Right lobe of liver (tissue), 4 donors: ENCODE measurements around the gene CIBAR2.

Experiments
- POLR2A ChIP-seq: fragments of 450-650 bp; IDR thresholded peaks from one replicate; pipeline ENCODE4 v1.6.1; 2017; ENCODE audit warnings: antibody characterized with exemption, mild to moderate bottlenecking
- TF ChIP-seq, protein P1 (sequence below), 4 donors: fragments of 200-600 bp in 3 of 4; fragments of 450-650 bp in 1 of 4; IDR thresholded peaks; one replicate each; pipeline versions ENCODE4 v1.5.1 to v1.8.0; 2016 to 2022; ENCODE audit warnings: antibody characterized with exemption in 4 of 4, mild to moderate bottlenecking in 2 of 4
- donor health status: DM: no; HTN: no; CAD: no.
- donor health status: DM: no; HTN: no; CAD: no.
- donor health status: DM: no; HTN: yes; CAD: no.

DNA sequence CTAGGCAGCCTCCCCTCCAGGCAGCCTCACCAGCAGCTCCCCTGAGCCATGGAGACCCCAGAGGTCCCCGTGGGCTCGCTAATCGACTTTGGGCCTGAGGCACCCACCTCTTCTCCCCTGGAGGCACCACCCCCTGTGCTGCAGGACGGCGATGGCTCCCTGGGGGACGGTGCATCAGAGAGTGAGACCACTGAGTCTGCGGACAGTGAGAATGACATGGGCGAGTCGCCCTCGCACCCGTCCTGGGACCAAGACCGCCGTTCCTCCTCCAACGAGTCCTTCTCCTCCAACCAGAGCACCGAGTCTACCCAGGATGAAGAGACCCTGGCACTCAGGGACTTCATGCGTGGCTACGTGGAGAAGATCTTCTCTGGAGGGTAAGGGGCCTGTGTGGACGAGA lies 45.2 kb downstream of the CIBAR2 start:
- TF ChIP-seq, protein P1, sequence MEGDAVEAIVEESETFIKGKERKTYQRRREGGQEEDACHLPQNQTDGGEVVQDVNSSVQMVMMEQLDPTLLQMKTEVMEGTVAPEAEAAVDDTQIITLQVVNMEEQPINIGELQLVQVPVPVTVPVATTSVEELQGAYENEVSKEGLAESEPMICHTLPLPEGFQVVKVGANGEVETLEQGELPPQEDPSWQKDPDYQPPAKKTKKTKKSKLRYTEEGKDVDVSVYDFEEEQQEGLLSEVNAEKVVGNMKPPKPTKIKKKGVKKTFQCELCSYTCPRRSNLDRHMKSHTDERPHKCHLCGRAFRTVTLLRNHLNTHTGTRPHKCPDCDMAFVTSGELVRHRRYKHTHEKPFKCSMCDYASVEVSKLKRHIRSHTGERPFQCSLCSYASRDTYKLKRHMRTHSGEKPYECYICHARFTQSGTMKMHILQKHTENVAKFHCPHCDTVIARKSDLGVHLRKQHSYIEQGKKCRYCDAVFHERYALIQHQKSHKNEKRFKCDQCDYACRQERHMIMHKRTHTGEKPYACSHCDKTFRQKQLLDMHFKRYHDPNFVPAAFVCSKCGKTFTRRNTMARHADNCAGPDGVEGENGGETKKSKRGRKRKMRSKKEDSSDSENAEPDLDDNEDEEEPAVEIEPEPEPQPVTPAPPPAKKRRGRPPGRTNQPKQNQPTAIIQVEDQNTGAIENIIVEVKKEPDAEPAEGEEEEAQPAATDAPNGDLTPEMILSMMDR (IDR thresholded peaks at IDR 0.05) = no peak
- no peak for TF ChIP-seq POLR2A
